GDM1 (cell line): ENCODE measurements around the gene ADAMTS18.

Source experiments
- DNase-seq: peaks from one replicate; lab custom pipeline; 2025; lab: John Stamatoyannopoulos, UW

The ADAMTS18 gene

GRCh38 chr16:77396461-77396860 is 38.4 kb downstream of the ADAMTS18 start:
- no peak for DNase-seq

GRCh38 chr16:77394699-77395098 is 40.1 kb downstream of the ADAMTS18 start:
- no peak for DNase-seq

GRCh38 chr16:77393955-77394354 is 40.9 kb downstream of the ADAMTS18 start:
- no peak for DNase-seq

GRCh38 chr16:77387815-77388209 is 47.0 kb downstream of the ADAMTS18 start:
- no peak for DNase-seq

GRCh38 chr16:77386831-77387814 is 47.7 kb downstream of the ADAMTS18 start:
- no peak for DNase-seq

- DNase-seq, result no peak
These were observed 49.4 kb downstream of the ADAMTS18 start for GRCh38 chr16:77385481-77385880.

GRCh38 chr16:77383606-77384187 is 51.1 kb downstream of the ADAMTS18 start:
- DNase-seq, result no peak

GRCh38 chr16:77376358-77376757 is 58.5 kb downstream of the ADAMTS18 start:
- no peak for DNase-seq

- no peak for DNase-seq
These were observed 59.4 kb downstream of the ADAMTS18 start for GRCh38 chr16:77375396-77375795.

GRCh38 chr16:77374384-77374783 is 60.5 kb downstream of the ADAMTS18 start:
- DNase-seq, result no peak

GRCh38 chr16:77373726-77374125 is 61.1 kb downstream of the ADAMTS18 start:
- DNase-seq, result no peak

GRCh38 chr16:77364770-77365169 is 70.1 kb downstream of the ADAMTS18 start:
- no peak for DNase-seq

GRCh38 chr16:77359065-77359502 is 75.8 kb downstream of the ADAMTS18 start:
- DNase-seq, result no peak

GRCh38 chr16:77353587-77354263 is 81.1 kb downstream of the ADAMTS18 start:
- no peak for DNase-seq

- no peak for DNase-seq
These were observed 90.5 kb downstream of the ADAMTS18 start for GRCh38 chr16:77344341-77344740.

- no peak for DNase-seq
These were observed 98.2 kb downstream of the ADAMTS18 start for GRCh38 chr16:77336637-77337036.

GRCh38 chr16:77335652-77336234 is 99.1 kb downstream of the ADAMTS18 start:
- no peak for DNase-seq

- no peak for DNase-seq
These were observed 102.0 kb downstream of the ADAMTS18 start for GRCh38 chr16:77332792-77333191.

GRCh38 chr16:77331802-77332586 is 102.8 kb downstream of the ADAMTS18 start:
- no peak for DNase-seq

GRCh38 chr16:77331043-77331442 is 103.8 kb downstream of the ADAMTS18 start:
- DNase-seq, result no peak

GRCh38 chr16:77330332-77331042 is 104.3 kb downstream of the ADAMTS18 start:
- DNase-seq, result no peak
